Keratinocyte (primary cell): ENCODE results near the gene RPS23. TPM values are rescaled to one million over a fixed set of nuclear protein-coding genes. Genes with fewer than 3 reads are reported as not detected.

Experiments
- DNase-seq: peaks from one replicate; pipeline ENCODE4 v3.0.0-alpha.2; 2011; ENCODE audit warnings: low read depth, missing footprints, low spot score
- FAIRE-seq: peaks from 2 replicates; lab custom pipeline; 2011; peaks lifted over from hg19 to GRCh38; lab: Jason Lieb, UNC
- H2AFZ ChIP-seq: 2 replicates; pipeline ENCODE4 v1.6.0; 2012; ENCODE audit warnings: low read length, control low read depth, inconsistent platforms; ENCODE audit not compliant: control insufficient read depth
- H3K27ac ChIP-seq: 2 replicates; pipeline ENCODE4 v1.5.1; 2011; ENCODE audit warnings: low read length; ENCODE audit not compliant: control insufficient read depth, insufficient read depth
- H3K27me3 ChIP-seq: 3 replicates; pipeline ENCODE4 v1.6.0; 2011; ENCODE audit warnings: low read length; ENCODE audit not compliant: control insufficient read depth, insufficient read depth; ENCODE audit errors: extremely low read depth
- H3K36me3 ChIP-seq, 2 experiments: 2 replicates in 1 of 2; 3 replicates in 1 of 2; pipeline ENCODE4 v1.5.1; 2011; ENCODE audit warnings: low read length in 2 of 2, mild to moderate bottlenecking in 1 of 2; ENCODE audit not compliant: control insufficient read depth in 2 of 2, insufficient read depth in 2 of 2; ENCODE audit errors: extremely low read depth in 1 of 2
- H3K4me1 ChIP-seq: 3 replicates; pipeline ENCODE4 v1.5.1; 2011; ENCODE audit warnings: low read length; ENCODE audit not compliant: control insufficient read depth, insufficient read depth; ENCODE audit errors: extremely low read depth
- H3K4me2 ChIP-seq: 3 replicates; pipeline ENCODE4 v1.6.0; 2011; ENCODE audit warnings: low read depth, low read length; ENCODE audit not compliant: control insufficient read depth, insufficient read depth; ENCODE audit errors: extremely low read depth
- H3K4me3 ChIP-seq, 3 experiments: fragments of 200-600 bp in 1 of 3; sonication (generic) in 1 of 3; 2 replicates in 2 of 3; 3 replicates in 1 of 3; pipeline ENCODE4 v1.5.1; 2011 to 2016; ENCODE audit warnings: low read length in 3 of 3, mild to moderate bottlenecking in 3 of 3, control low read depth in 2 of 3, inconsistent platforms in 1 of 3, low read depth in 1 of 3, mixed read lengths in 1 of 3, mixed run types in 1 of 3, moderate library complexity in 1 of 3; ENCODE audit not compliant: control insufficient read depth in 2 of 3, insufficient read depth in 2 of 3; ENCODE audit errors: extremely low read depth in 1 of 3
- H3K79me2 ChIP-seq: 2 replicates; pipeline ENCODE4 v1.6.0; 2012; ENCODE audit warnings: low read length; ENCODE audit not compliant: control insufficient read depth, insufficient read depth
- H3K9ac ChIP-seq: 3 replicates; pipeline ENCODE4 v1.6.0; 2011; ENCODE audit warnings: low read length; ENCODE audit not compliant: control insufficient read depth, insufficient read depth; ENCODE audit errors: extremely low read depth
- H3K9me1 ChIP-seq: 3 replicates; pipeline ENCODE4 v1.6.0; 2011; ENCODE audit warnings: low read length; ENCODE audit not compliant: control insufficient read depth, insufficient read depth; ENCODE audit errors: extremely low read depth
- H3K9me3 ChIP-seq: 2 replicates; pipeline ENCODE4 v1.5.1; 2012; ENCODE audit warnings: low read depth, low read length; ENCODE audit not compliant: control insufficient read depth
- H4K20me1 ChIP-seq: 3 replicates; pipeline ENCODE4 v1.6.0; 2011; ENCODE audit warnings: low read length; ENCODE audit not compliant: control insufficient read depth, insufficient read depth; ENCODE audit errors: extremely low read depth
- EZH2 ChIP-seq: IDR thresholded peaks from one replicate; pipeline ENCODE4 v1.6.1; 2012; ENCODE audit warnings: inconsistent platforms, mild to moderate bottlenecking, low read length, moderate library complexity
- dilution Hi-C: fragments of 300-500 bp; cut with MboI; formaldehyde crosslinking; loops from one replicate; pipeline ENCODE4 v1.7.0; 2020; ENCODE audit warnings: low sequenced_read_pairs; ENCODE audit not compliant: extremely low pct_ligation_motif_present
- polyA plus RNA-seq, 5 experiments: library from polyadenylated mRNA; depleted of rRNA in 3 of 5; stranded (reverse) in 3 of 5; stranded (forward) in 1 of 5; unstranded in 1 of 5; fragments of >200 nt; gene quantifications; 1 replicate in 1 of 5; 2 replicates in 3 of 5; 3 replicates in 1 of 5; pipeline versions ENCODE4 v1.2.1 to v1.2.3, GENCODE V29; 2011 to 2012; ENCODE audit warnings: missing spikeins in 2 of 5, low read depth in 1 of 5, low replicate concordance in 1 of 5
- TF ChIP-seq, protein P1 (sequence below), 3 experiments: IDR thresholded peaks in 1 of 3; conservative IDR thresholded peaks in 1 of 3; optimal IDR thresholded peaks in 1 of 3; 2 replicates in 2 of 3; 3 replicates in 1 of 3; pipeline versions ENCODE3 to v1.5.1; 2011; ENCODE audit warnings: low read length in 3 of 3, mild to moderate bottlenecking in 3 of 3, moderate library complexity in 2 of 3, control low read depth in 1 of 3, inconsistent platforms in 1 of 3; ENCODE audit not compliant: insufficient read depth in 2 of 3; ENCODE audit errors: extremely low read depth in 1 of 3

RPS23 gene
- polyA plus RNA-seq, 1 donor (not counting 4 experiments of a cell fraction or from before 2014, with no cell fraction given), result 2,776 TPM

DNA sequence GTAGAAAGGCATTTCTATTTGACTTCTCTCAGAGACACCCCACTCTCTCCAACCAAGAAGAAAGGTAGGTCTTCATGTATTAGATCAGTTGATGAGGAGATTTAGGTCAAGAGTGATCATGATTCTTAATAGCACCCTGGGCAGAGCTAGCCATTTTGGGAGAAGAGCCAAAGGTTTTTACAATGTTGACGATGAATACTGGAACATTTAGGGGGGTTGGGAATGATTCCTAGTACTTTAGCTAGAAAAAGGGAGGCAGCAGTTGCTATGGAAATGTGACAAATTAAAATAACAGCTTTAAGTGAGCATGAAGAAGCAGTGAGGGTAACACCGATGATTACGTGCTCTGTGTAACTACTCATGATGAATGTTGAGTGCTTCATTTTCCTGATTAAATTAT is 9.5 kb upstream of the RPS23 start:
- no peak for FAIRE-seq
- H2AFZ ChIP-seq, result no peak overlapping the region
- no peaks in the 10 kb centered on the region for H4K20me1 ChIP-seq
- H3K4me3 ChIP-seq, result no peak overlapping the region
- H3K9me1 ChIP-seq, result no peaks in the 10 kb centered on the region
- H3K9me3 ChIP-seq, result no peaks in the 10 kb centered on the region
- H3K4me1 ChIP-seq, result no peaks in the 10 kb centered on the region
- no peak for DNase-seq
- no peak overlapping the region for H3K9ac ChIP-seq
- no peaks in the 10 kb centered on the region for H3K36me3 ChIP-seq
- dilution Hi-C loops, result no loop called here
- no peak for TF ChIP-seq EZH2
- TF ChIP-seq, protein P1, sequence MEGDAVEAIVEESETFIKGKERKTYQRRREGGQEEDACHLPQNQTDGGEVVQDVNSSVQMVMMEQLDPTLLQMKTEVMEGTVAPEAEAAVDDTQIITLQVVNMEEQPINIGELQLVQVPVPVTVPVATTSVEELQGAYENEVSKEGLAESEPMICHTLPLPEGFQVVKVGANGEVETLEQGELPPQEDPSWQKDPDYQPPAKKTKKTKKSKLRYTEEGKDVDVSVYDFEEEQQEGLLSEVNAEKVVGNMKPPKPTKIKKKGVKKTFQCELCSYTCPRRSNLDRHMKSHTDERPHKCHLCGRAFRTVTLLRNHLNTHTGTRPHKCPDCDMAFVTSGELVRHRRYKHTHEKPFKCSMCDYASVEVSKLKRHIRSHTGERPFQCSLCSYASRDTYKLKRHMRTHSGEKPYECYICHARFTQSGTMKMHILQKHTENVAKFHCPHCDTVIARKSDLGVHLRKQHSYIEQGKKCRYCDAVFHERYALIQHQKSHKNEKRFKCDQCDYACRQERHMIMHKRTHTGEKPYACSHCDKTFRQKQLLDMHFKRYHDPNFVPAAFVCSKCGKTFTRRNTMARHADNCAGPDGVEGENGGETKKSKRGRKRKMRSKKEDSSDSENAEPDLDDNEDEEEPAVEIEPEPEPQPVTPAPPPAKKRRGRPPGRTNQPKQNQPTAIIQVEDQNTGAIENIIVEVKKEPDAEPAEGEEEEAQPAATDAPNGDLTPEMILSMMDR (optimal IDR thresholded peaks at IDR 0.05 in 1 of 3, IDR thresholded peaks at IDR 0.05 in 1 of 3, conservative IDR thresholded peaks at IDR 0.05 in 1 of 3; ENCODE audit: extremely low read depth in 1 of 3, insufficient read depth in 2 of 3, low read length in 3 of 3), result no peak
- no peak overlapping the region for H3K27ac ChIP-seq
- H3K79me2 ChIP-seq, result no peaks in the 10 kb centered on the region
- no peaks in the 10 kb centered on the region for H3K27me3 ChIP-seq
- H3K4me2 ChIP-seq, result no peak overlapping the region

DNA sequence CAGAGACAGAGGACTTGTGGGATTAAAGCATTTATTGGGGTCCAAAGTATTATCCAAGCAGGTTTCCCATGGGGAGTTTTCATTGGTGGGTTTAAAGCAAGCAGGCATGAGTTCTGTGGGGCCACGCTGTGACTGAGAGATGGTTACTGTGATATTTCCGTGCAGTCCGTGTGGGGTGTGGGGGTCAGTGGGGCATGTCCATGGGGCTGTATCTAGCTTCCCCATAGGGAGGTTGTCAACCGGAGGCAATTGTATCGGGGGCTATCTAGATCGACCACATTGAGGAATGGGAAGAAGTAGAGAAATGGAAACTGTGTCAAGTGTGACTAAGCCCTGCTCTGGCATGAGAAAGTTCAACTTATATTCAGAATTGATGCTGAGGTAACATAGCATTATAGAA is 7.1 kb upstream of the RPS23 start:
- Histone ChIP-seq H3K36me3 (no peaks in the 10 kb centered on the region), H3K9me3 (no peaks in the 10 kb centered on the region)
- FAIRE-seq, result no peak

More for the DNA sequence above, 7.1 kb upstream of the RPS23 start:
- no peak for DNase-seq
- no peaks in the 10 kb centered on the region for H3K79me2 ChIP-seq
- TF ChIP-seq EZH2, result no peak
- TF ChIP-seq, protein P1 (optimal IDR thresholded peaks at IDR 0.05 in 1 of 3, IDR thresholded peaks at IDR 0.05 in 1 of 3, conservative IDR thresholded peaks at IDR 0.05 in 1 of 3; ENCODE audit: extremely low read depth in 1 of 3, insufficient read depth in 2 of 3, low read length in 3 of 3), result no peak
- H3K27me3 ChIP-seq, result no peaks in the 10 kb centered on the region
- H3K4me1 ChIP-seq, result no peaks in the 10 kb centered on the region
- H3K4me2 ChIP-seq, result no peak overlapping the region
- no peaks in the 10 kb centered on the region for H4K20me1 ChIP-seq
- H3K4me3 ChIP-seq, result no peak overlapping the region
- H2AFZ ChIP-seq, result no peak overlapping the region
- no peaks in the 10 kb centered on the region for H3K9me1 ChIP-seq
- no peak overlapping the region for H3K27ac ChIP-seq
- dilution Hi-C loops, result no loop called here
- no peak overlapping the region for H3K9ac ChIP-seq
